Measurements from ENCODE around the gene RAP1GAP2.

DNA sequence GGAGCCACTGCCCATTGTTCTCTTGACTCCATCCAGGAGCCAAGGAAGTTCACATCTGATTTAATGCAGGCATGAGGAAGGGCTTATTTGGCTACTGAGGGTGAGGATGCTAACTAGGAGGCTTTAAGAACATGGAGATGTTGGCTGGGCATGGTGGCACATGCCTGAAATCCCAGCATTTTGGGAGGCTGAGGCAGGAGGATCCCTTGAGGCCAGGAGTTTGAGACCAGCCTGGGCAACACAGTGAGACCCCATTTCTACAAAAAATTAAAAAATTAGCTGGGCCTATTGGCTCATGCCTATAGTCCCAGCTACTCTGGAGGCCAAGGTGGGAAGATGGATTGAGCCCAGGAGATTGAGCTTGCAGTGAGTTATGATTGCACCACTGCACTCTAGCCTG lies 116.5 kb downstream of the RAP1GAP2 start:
- TF ChIP-seq, protein P1, sequence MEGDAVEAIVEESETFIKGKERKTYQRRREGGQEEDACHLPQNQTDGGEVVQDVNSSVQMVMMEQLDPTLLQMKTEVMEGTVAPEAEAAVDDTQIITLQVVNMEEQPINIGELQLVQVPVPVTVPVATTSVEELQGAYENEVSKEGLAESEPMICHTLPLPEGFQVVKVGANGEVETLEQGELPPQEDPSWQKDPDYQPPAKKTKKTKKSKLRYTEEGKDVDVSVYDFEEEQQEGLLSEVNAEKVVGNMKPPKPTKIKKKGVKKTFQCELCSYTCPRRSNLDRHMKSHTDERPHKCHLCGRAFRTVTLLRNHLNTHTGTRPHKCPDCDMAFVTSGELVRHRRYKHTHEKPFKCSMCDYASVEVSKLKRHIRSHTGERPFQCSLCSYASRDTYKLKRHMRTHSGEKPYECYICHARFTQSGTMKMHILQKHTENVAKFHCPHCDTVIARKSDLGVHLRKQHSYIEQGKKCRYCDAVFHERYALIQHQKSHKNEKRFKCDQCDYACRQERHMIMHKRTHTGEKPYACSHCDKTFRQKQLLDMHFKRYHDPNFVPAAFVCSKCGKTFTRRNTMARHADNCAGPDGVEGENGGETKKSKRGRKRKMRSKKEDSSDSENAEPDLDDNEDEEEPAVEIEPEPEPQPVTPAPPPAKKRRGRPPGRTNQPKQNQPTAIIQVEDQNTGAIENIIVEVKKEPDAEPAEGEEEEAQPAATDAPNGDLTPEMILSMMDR (IDR thresholded peaks at IDR 0.05; ENCODE audit: insufficient read depth, low read depth, low read length) = no peak
- TF ChIP-seq EZH2 (IDR thresholded peaks at IDR 0.05; ENCODE audit: insufficient read depth, low read length) = no peak
